CMK (cell line): ENCODE results near the gene CFAP157.

Experiments
- DNase-seq: peaks from one replicate; pipeline ENCODE4 v3.0.0-alpha.2; 2010; ENCODE audit warnings: low read depth

The CFAP157 gene

GRCh38 chr9:127706836-127707241 is at the start of gene CFAP157:
Gene CFAP157, plus strand, starts transcription at chr9:127706988. Its CDS starts 44 bp downstream, at chr9:127707032.
- DNase-seq, result no peak

GRCh38 chr9:127658428-127658827 is 48.4 kb upstream of the CFAP157 start:
- no peak for DNase-seq

GRCh38 chr9:127660886-127661741 is 45.7 kb upstream of the CFAP157 start:
- DNase-seq, result no peak

GRCh38 chr9:127662617-127663016 is 44.2 kb upstream of the CFAP157 start:
- DNase-seq, result no peak

GRCh38 chr9:127664324-127664677 is 42.5 kb upstream of the CFAP157 start:
- DNase-seq, result no peak

- DNase-seq, result no peak
Measured at GRCh38 chr9:127664678-127665507, 41.9 kb upstream of the CFAP157 start.

GRCh38 chr9:127667127-127667844 is 39.5 kb upstream of the CFAP157 start:
- DNase-seq, result no peak

- no peak for DNase-seq
Measured at GRCh38 chr9:127667906-127668305, 38.9 kb upstream of the CFAP157 start.

- DNase-seq, result no peak
Measured at GRCh38 chr9:127673234-127673633, 33.6 kb upstream of the CFAP157 start.

GRCh38 chr9:127676638-127677037 is 30.1 kb upstream of the CFAP157 start:
- DNase-seq, result no peak

- DNase-seq, result no peak
Measured at GRCh38 chr9:127679506-127679905, 27.3 kb upstream of the CFAP157 start.

GRCh38 chr9:127680226-127680625 is 26.6 kb upstream of the CFAP157 start:
- DNase-seq, result no peak

GRCh38 chr9:127680846-127681245 is 25.9 kb upstream of the CFAP157 start:
- no peak for DNase-seq

GRCh38 chr9:127682351-127683136 is 24.2 kb upstream of the CFAP157 start:
- no peak for DNase-seq

- no peak for DNase-seq
Measured at GRCh38 chr9:127683723-127684122, 23.1 kb upstream of the CFAP157 start.

GRCh38 chr9:127684576-127684975 is 22.2 kb upstream of the CFAP157 start:
- DNase-seq, result no peak

- no peak for DNase-seq
Measured at GRCh38 chr9:127686461-127687393, 20.1 kb upstream of the CFAP157 start.

- no peak for DNase-seq
Measured at GRCh38 chr9:127689329-127690000, 17.3 kb upstream of the CFAP157 start.

- DNase-seq, result no peak
Measured at GRCh38 chr9:127690735-127691134, 16.1 kb upstream of the CFAP157 start.

- no peak for DNase-seq
Measured at GRCh38 chr9:127692071-127692470, 14.7 kb upstream of the CFAP157 start.
